Activated CD4-positive, alpha-beta memory T cell treated with anti-CD3 and anti-CD28 coated beads for 36 hours (primary cell): ENCODE results near the gene MRPL3. TPM values are rescaled to one million over a fixed set of nuclear protein-coding genes. Genes with fewer than 3 reads are reported as not detected.
A peak's percentile ranks its signal among the peaks of the same experiment; 100 is the strongest.

Source experiments
- CTCF ChIA-PET: fragments of 350-600 bp; sonication (Branson Sonifier 250); formaldehyde crosslinking; loops from one replicate; lab custom pipeline; 2021; ENCODE audit warnings: antibody characterized with exemption, inconsistent platforms; lab: Charles Lee
- POLR2A ChIA-PET: fragments of 350-600 bp; sonication (Branson Sonifier 250); formaldehyde crosslinking; loops from one replicate; lab custom pipeline; 2021; ENCODE audit warnings: antibody characterized with exemption; lab: Charles Lee
- DNase-seq: peaks from one replicate; pipeline ENCODE4 v3.0.0-alpha.2; 2020
- H3K27ac Mint-ChIP-seq: one replicate; pipeline ENCODE4 v1.8.0; 2021; ENCODE audit warnings: mixed read lengths
- H3K27me3 Mint-ChIP-seq: one replicate; pipeline ENCODE4 v1.8.0; 2021; ENCODE audit warnings: mixed read lengths
- H3K36me3 Mint-ChIP-seq: one replicate; pipeline ENCODE4 v1.8.0; 2021; ENCODE audit warnings: mixed read lengths
- H3K4me1 Mint-ChIP-seq: one replicate; pipeline ENCODE4 v1.8.0; 2021; ENCODE audit warnings: low read depth, mixed read lengths
- H3K4me3 Mint-ChIP-seq: one replicate; pipeline ENCODE4 v1.8.0; 2021; ENCODE audit warnings: mild to moderate bottlenecking, mixed read lengths
- H3K9me3 Mint-ChIP-seq: one replicate; pipeline ENCODE4 v1.8.0; 2021; ENCODE audit warnings: mixed read lengths
- intact Hi-C: fragments of 100-400 bp; cut with micrococcal nuclease; formaldehyde crosslinking; loops from one replicate; pipeline ENCODE4 v1.15.1; 2023
- total RNA-seq, 2 experiments: library from RNA; stranded (reverse); gene quantifications; one replicate each; pipeline ENCODE4 v1.2.3, GENCODE V29; 2021

The MRPL3 gene
- total RNA-seq, 2 experiments from 2014 or later = 145 to 146 TPM

GRCh38 chr3:131537531-131537930 lies 34.8 kb upstream of the MRPL3 start:
- Mint-ChIP-seq H3K4me1 (no peaks in the 10 kb centered on the region), H3K9me3 (no peaks in the 10 kb centered on the region), H3K36me3 (no peaks in the 10 kb centered on the region), H3K27me3 (peaks cover 9% of the 10 kb centered on the region), H3K4me3 (no peak overlapping the region), H3K27ac (no peak overlapping the region)
- DNase-seq = no peak
- ChIA-PET POLR2A (no interaction called here), CTCF (interaction anchor here (1.8 kb wide), 1 partner anchor 12 kb away, joined by 4 read pairs; no protein-coding TSS in a partner anchor)
- intact Hi-C loops = no loop called here

- CTCF ChIA-PET = interaction anchor here (1.2 kb wide), 1 partner anchor 14 kb away, joined by 3 read pairs; no protein-coding TSS in a partner anchor
- Mint-ChIP-seq H3K9me3 (no peaks in the 10 kb centered on the region), H3K4me3 (no peak overlapping the region), H3K27ac (no peak overlapping the region), H3K4me1 (no peaks in the 10 kb centered on the region), H3K36me3 (no peaks in the 10 kb centered on the region), H3K27me3 (peaks cover 15% of the 10 kb centered on the region)
- POLR2A ChIA-PET = no interaction called here
- DNase-seq = no peak
- intact Hi-C loops = no loop called here
Observed at GRCh38 chr3:131535596-131535995, 32.8 kb upstream of the MRPL3 start.

DNA sequence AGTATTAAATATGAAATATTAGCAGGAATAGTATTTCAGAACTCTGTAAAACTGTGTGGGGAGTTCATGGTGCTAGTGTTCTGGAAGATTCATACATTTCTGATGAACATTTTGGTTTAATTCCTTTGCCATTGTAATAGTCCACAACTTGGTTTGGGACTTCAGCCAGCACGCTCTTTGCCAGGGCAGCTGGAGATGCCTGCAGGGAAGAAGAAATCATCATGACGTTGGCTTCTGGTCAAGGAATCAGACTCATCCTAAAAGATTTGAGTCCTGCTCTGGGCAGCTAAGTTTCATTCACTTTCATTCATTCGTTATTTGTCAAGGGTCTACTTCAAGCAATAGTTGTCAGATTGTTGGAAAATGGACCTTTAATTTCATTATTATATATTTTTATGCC lies 32.4 kb upstream of the MRPL3 start:
- CTCF ChIA-PET = interaction anchor here (1.2 kb wide), 1 partner anchor 15 kb away, joined by 3 read pairs; no protein-coding TSS in a partner anchor
- Mint-ChIP-seq H3K9me3 (no peaks in the 10 kb centered on the region), H3K27me3 (peaks cover 11% of the 10 kb centered on the region), H3K4me1 (no peaks in the 10 kb centered on the region), H3K4me3 (no peak overlapping the region), H3K36me3 (no peaks in the 10 kb centered on the region), H3K27ac (no peak overlapping the region)
- no peak for DNase-seq
- intact Hi-C loops = no loop called here
- POLR2A ChIA-PET = no interaction called here

DNA sequence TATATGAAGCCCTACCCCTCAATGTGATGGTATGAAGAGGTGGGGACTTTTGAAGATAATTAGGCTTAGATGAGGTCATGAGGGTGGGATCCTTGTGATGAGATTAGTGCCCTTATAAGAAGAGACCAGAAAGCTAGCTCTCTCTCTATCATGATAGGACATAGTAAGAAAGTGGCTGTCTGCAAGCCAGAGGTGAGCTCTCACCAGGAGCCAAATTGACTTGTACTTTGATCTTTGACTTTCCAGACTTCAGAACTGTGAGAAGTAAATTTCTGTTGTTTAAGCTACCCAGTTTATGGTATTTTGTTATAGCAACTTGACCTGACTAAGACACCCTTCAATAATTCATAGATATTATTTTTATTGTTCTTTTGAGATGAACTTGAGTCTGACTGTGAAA lies 29.9 kb upstream of the MRPL3 start:
- Mint-ChIP-seq H3K9me3 (no peaks in the 10 kb centered on the region), H3K36me3 (no peaks in the 10 kb centered on the region), H3K27me3 (peaks cover 19% of the 10 kb centered on the region), H3K4me1 (no peaks in the 10 kb centered on the region), H3K27ac (no peak overlapping the region), H3K4me3 (no peak overlapping the region)
- intact Hi-C loops = no loop called here
- POLR2A ChIA-PET = no interaction called here
- CTCF ChIA-PET = no interaction called here
- no peak for DNase-seq

DNA sequence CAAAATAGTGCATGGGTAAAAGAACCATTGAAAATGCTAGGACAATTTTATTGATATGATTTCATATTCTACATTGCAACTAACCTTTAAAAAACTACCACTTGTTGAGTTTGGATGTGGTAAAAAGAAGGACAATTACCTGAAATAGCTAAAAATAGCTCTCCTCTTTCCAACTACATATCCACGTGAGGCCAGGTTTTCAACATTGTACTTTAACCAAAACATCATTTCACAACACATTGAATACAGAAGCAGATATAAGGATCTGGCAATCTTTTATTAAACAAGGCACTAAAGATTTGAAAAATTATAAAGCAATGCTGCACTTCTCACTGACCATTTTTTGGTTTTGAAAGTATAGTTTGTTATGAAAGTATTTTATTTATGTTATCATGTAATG lies 28.1 kb upstream of the MRPL3 start:
- Mint-ChIP-seq H3K9me3 (no peaks in the 10 kb centered on the region), H3K4me1 (no peaks in the 10 kb centered on the region), H3K36me3 (no peaks in the 10 kb centered on the region), H3K27ac (no peak overlapping the region), H3K4me3 (no peak overlapping the region), H3K27me3 (peaks cover 28% of the 10 kb centered on the region)
- CTCF ChIA-PET = interaction anchor here (0.7 kb wide), 1 partner anchor 266 kb away, joined by 3 read pairs; no protein-coding TSS in a partner anchor
- no peak for DNase-seq
- intact Hi-C loops = no loop called here
- POLR2A ChIA-PET = interaction anchor here (0.6 kb wide), 1 partner anchor 424 kb away, joined by 3 read pairs; no protein-coding TSS in a partner anchor

DNA sequence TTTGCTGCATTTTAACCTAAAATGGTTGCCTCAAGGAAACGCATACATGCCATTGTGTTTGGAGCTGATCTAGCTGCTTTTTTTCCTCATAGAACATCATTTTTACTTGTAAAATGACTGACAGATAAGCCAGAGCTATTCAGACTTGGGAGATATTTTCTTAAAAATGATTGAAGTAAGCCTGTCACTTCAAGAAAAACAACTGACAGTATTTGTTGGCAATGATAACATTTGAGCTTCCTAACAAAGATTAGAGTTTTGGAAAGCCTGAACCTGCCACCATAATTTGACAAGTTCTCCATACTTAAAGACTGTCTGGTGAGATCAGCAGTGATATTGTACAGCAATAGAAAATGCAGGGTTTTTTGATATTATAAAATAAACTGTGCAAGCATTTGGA lies 27.6 kb upstream of the MRPL3 start:
- Mint-ChIP-seq H3K9me3 (no peaks in the 10 kb centered on the region), H3K4me3 (no peak overlapping the region), H3K36me3 (no peaks in the 10 kb centered on the region), H3K27me3 (peaks cover 31% of the 10 kb centered on the region), H3K4me1 (no peaks in the 10 kb centered on the region), H3K27ac (no peak overlapping the region)
- intact Hi-C loops = no loop called here
- ChIA-PET POLR2A (interaction anchor here (0.6 kb wide), 1 partner anchor 425 kb away, joined by 3 read pairs; no protein-coding TSS in a partner anchor), CTCF (interaction anchor here (0.7 kb wide), 1 partner anchor 266 kb away, joined by 3 read pairs; no protein-coding TSS in a partner anchor)
- DNase-seq = no peak

- H3K27me3 Mint-ChIP-seq = peaks cover 26% of the 10 kb centered on the region
Observed at GRCh38 chr3:131526801-131527347, 24.1 kb upstream of the MRPL3 start.

DNA sequence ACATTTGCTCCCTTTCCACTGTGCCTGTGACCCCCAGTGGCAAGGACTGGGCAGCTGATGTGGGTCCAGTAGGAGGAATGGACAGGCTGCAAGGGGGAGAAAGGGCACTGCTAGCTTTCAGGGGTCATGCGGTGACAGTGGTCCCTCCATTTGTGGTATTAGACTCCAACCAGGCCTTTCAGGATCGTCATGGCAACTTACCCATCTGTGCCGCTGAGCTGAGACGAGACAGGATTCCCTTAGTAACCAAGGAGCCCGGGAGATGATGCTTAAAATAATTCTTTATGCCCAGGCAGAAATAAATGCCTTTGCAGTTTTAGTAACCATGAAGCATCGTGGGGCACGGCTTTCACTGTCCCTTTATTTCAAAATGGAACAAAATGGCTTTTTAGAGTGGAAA lies 15.9 kb upstream of the MRPL3 start:
- intact Hi-C loops = no loop called here
- POLR2A ChIA-PET = no interaction called here
- CTCF ChIA-PET = no interaction called here
- Mint-ChIP-seq H3K4me1 (no peaks in the 10 kb centered on the region), H3K9me3 (peaks cover 2% of the 10 kb centered on the region), H3K27me3 (peaks cover 8% of the 10 kb centered on the region), H3K27ac (no peak overlapping the region), H3K4me3 (no peak overlapping the region), H3K36me3 (no peaks in the 10 kb centered on the region)
- DNase-seq = no peak

More at GRCh38 chr3:131526801-131527347, 24.1 kb upstream of the MRPL3 start:
- no peaks in the 10 kb centered on the region for H3K9me3 Mint-ChIP-seq
- intact Hi-C loops = no loop called here
- DNase-seq = peak; percentile 28
- H3K36me3 Mint-ChIP-seq = no peaks in the 10 kb centered on the region
- no peaks in the 10 kb centered on the region for H3K4me1 Mint-ChIP-seq
- POLR2A ChIA-PET = no interaction called here
- no peak overlapping the region for H3K27ac Mint-ChIP-seq
- CTCF ChIA-PET = interaction anchor here (0.6 kb wide), 1 partner anchor 948 kb away, joined by 3 read pairs; no protein-coding TSS in a partner anchor
- H3K4me3 Mint-ChIP-seq = no peak overlapping the region

- peaks cover 24% of the 10 kb centered on the region for H3K4me1 Mint-ChIP-seq
- no peak overlapping the region for H3K4me3 Mint-ChIP-seq
- CTCF ChIA-PET = interaction anchor here (0.6 kb wide), 1 partner anchor 510 kb away, joined by 3 read pairs; no protein-coding TSS in a partner anchor
- H3K36me3 Mint-ChIP-seq = peaks cover 9% of the 10 kb centered on the region
- DNase-seq = no peak
- POLR2A ChIA-PET = no interaction called here
- no peaks in the 10 kb centered on the region for H3K9me3 Mint-ChIP-seq
- no peak overlapping the region for H3K27ac Mint-ChIP-seq
- H3K27me3 Mint-ChIP-seq = no peaks in the 10 kb centered on the region
- intact Hi-C loops = no loop called here
Observed at GRCh38 chr3:131505421-131505820, 2.6 kb upstream of the MRPL3 start.

- Mint-ChIP-seq H3K27ac (no peak overlapping the region), H3K27me3 (no peaks in the 10 kb centered on the region), H3K4me1 (peaks cover 32% of the 10 kb centered on the region), H3K36me3 (peaks cover 23% of the 10 kb centered on the region), H3K9me3 (no peaks in the 10 kb centered on the region), H3K4me3 (peak overlapping the region; percentile 99)
- no peak for DNase-seq
- intact Hi-C loops = loop anchor here (2.0 to 5.0 kb wide), 3 partner anchors 476 to 756 kb away; partner anchors contain the start of genes ASTE1, ATP2C1, NEK11 and PIK3R4
- ChIA-PET CTCF (no interaction called here), POLR2A (no interaction called here)
Observed at GRCh38 chr3:131503320-131503635, 507 bp upstream of the MRPL3 start.

DNA sequence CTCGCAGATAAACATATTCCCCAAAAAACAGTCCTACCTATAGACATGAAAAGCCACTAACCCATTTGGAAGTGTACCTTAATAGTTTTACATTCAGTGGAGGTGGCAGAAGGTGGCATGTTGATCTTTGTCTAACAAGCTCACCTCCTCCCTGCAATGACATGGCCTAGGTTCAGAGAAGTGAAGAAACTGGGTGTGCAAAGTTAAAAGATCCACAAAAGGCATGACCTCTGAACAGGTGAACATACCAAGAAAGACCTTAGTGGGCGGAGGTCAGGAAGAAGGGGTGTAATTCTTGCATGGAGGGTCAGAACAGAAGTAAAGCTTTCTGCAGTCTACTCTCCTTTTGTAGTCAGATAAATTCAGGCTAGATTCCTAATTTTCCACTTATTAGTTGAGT lies 822 bp downstream of the MRPL3 start:
- peak overlapping the region; percentile 90 for H3K27ac Mint-ChIP-seq
- peak overlapping the region; percentile 99 for H3K4me3 Mint-ChIP-seq
- H3K27me3 Mint-ChIP-seq = no peaks in the 10 kb centered on the region
- H3K36me3 Mint-ChIP-seq = peaks cover 33% of the 10 kb centered on the region
- ChIA-PET POLR2A (interaction anchor here (1.2 kb wide), 1 partner anchor 31 kb away, joined by 3 read pairs; no protein-coding TSS in a partner anchor), CTCF (no interaction called here)
- no peak for DNase-seq
- no peaks in the 10 kb centered on the region for H3K9me3 Mint-ChIP-seq
- intact Hi-C loops = loop anchor here (1.0 to 5.0 kb wide), 5 partner anchors 11 to 755 kb away; partner anchors contain the start of genes ASTE1, ATP2C1, NEK11 and NUDT16
- H3K4me1 Mint-ChIP-seq = peaks cover 33% of the 10 kb centered on the region

DNA sequence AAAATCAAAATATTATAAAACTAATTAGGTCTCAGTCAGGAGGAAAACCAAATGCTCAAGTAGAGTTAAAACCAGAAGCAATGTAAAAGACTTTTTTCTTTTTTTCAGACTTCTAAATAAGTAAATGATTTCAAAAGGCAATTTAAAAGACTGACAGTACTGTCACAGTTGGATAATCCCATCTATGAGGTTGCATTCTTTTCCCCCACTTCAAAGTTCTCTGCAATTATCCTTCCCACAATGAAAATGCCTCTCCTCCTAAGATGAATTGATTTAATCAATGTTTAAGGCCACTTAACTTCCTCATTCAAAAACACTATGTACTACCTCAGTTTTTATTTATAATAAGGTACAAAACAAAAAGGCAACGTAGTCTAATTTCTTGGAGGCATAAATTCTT lies 8.1 kb downstream of the MRPL3 start:
- Mint-ChIP-seq H3K36me3 (peaks cover 46% of the 10 kb centered on the region), H3K4me3 (no peak overlapping the region), H3K27ac (no peak overlapping the region), H3K9me3 (no peaks in the 10 kb centered on the region), H3K4me1 (peaks cover 24% of the 10 kb centered on the region), H3K27me3 (no peaks in the 10 kb centered on the region)
- ChIA-PET POLR2A (no interaction called here), CTCF (no interaction called here)
- no peak for DNase-seq
- intact Hi-C loops = no loop called here
